Astrocyte (in vitro differentiated cells and primary cell): ENCODE measurements around the gene HIF1AN. TPM values are rescaled to one million over a fixed set of nuclear protein-coding genes. Genes with fewer than 3 reads are reported as not detected.

Experiments
- DNase-seq: peaks from one replicate; pipeline ENCODE4 v3.0.0-alpha.2; 2010; ENCODE audit warnings: low read depth
- FAIRE-seq: peaks from 2 replicates; lab custom pipeline; 2011; peaks lifted over from hg19 to GRCh38; lab: Jason Lieb, UNC
- H2AFZ ChIP-seq: 2 replicates; pipeline ENCODE4 v1.6.0; 2012; ENCODE audit warnings: low read depth, low read length, inconsistent platforms
- H3K27ac ChIP-seq: 2 replicates; pipeline ENCODE4 v1.5.1; 2011; ENCODE audit warnings: low read depth, low read length, inconsistent platforms
- H3K27me3 ChIP-seq: 2 replicates; pipeline ENCODE4 v1.6.0; 2011; ENCODE audit warnings: low read length, inconsistent platforms; ENCODE audit not compliant: insufficient read depth
- H3K36me3 ChIP-seq: 2 replicates; pipeline ENCODE4 v1.5.1; 2011; ENCODE audit warnings: low read length, inconsistent platforms; ENCODE audit not compliant: insufficient read depth
- H3K4me1 ChIP-seq: 2 replicates; pipeline ENCODE4 v1.5.1; 2011; ENCODE audit warnings: low read length, inconsistent platforms; ENCODE audit not compliant: insufficient read depth
- H3K4me2 ChIP-seq: 2 replicates; pipeline ENCODE4 v1.6.0; 2012; ENCODE audit warnings: low read length, inconsistent platforms
- H3K4me3 ChIP-seq: 2 replicates; pipeline ENCODE4 v1.5.1; 2011; ENCODE audit warnings: low read depth, mild to moderate bottlenecking, low read length, inconsistent platforms; ENCODE audit not compliant: insufficient read depth
- H3K79me2 ChIP-seq: 2 replicates; pipeline ENCODE4 v1.6.0; 2012; ENCODE audit warnings: mild to moderate bottlenecking, low read length, inconsistent platforms; ENCODE audit not compliant: insufficient read depth
- H3K9ac ChIP-seq: 2 replicates; pipeline ENCODE4 v1.6.0; 2012; ENCODE audit warnings: mild to moderate bottlenecking, low read length, inconsistent platforms
- H3K9me3 ChIP-seq: 2 replicates; pipeline ENCODE4 v1.5.1; 2012; ENCODE audit warnings: low read depth, mild to moderate bottlenecking, low read length, inconsistent platforms; ENCODE audit not compliant: insufficient read depth
- H4K20me1 ChIP-seq: 2 replicates; pipeline ENCODE4 v1.6.0; 2012; ENCODE audit warnings: low read length, inconsistent platforms; ENCODE audit not compliant: insufficient read depth
- H3K27ac Mint-ChIP-seq: one replicate; pipeline ENCODE4 v1.8.0; 2021; ENCODE audit warnings: mild to moderate bottlenecking, mixed read lengths; ENCODE audit not compliant: unreplicated experiment
- H3K27me3 Mint-ChIP-seq: one replicate; pipeline ENCODE4 v1.8.0; 2021; ENCODE audit warnings: low read depth, mixed read lengths; ENCODE audit not compliant: unreplicated experiment
- H3K36me3 Mint-ChIP-seq: one replicate; pipeline ENCODE4 v1.8.0; 2021; ENCODE audit warnings: low read depth, mixed read lengths; ENCODE audit not compliant: unreplicated experiment
- H3K4me1 Mint-ChIP-seq: one replicate; pipeline ENCODE4 v1.8.0; 2021; ENCODE audit warnings: low read depth, mixed read lengths; ENCODE audit not compliant: unreplicated experiment
- H3K4me3 Mint-ChIP-seq: one replicate; pipeline ENCODE4 v1.8.0; 2021; ENCODE audit warnings: mild to moderate bottlenecking, moderate library complexity, mixed read lengths; ENCODE audit not compliant: unreplicated experiment
- H3K9me3 Mint-ChIP-seq: one replicate; pipeline ENCODE4 v1.8.0; 2021; ENCODE audit warnings: mild to moderate bottlenecking, mixed read lengths; ENCODE audit not compliant: unreplicated experiment
- EZH2 ChIP-seq: IDR thresholded peaks from 2 replicates; pipeline ENCODE4 v1.6.1; 2012; ENCODE audit warnings: mild to moderate bottlenecking, low read length, inconsistent platforms; ENCODE audit not compliant: insufficient read depth
- total RNA-seq: library from RNA; stranded (reverse); gene quantifications from 2 replicates; pipeline ENCODE4 v1.2.1, GENCODE V29; 2021
- TF ChIP-seq, protein P1 (sequence below): IDR thresholded peaks from 2 replicates; pipeline ENCODE4 v1.5.1; 2011; ENCODE audit warnings: low read depth, mild to moderate bottlenecking, inconsistent platforms, low read length, moderate library complexity; ENCODE audit not compliant: insufficient read depth

HIF1AN gene
- total RNA-seq, 1 donor from 2014 or later = 49.4 TPM

DNA sequence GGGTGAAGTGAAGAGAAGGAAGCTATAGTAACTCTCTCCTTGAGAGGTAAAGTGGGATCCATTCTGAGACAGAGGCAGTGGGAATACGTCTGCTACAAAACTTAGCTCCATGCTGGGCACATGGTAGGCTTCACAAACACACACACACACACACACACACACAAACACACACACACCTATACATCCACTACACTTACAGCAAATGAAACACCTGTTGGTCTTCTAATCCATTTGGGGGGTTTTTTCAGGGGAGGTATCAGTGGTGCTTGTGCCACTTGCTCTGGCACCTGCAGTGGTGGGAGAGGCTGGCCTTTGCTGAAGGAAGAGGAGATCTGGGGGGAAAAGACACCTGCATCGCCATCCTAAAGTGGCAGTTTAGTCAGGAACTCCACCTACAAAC, 30.6 kb upstream of the HIF1AN start:
- Histone ChIP-seq H3K27me3 (no peaks in the 10 kb centered on the region), H3K4me1 (peaks cover 24% of the 10 kb centered on the region), H3K9ac (no peak overlapping the region), H4K20me1 (no peaks in the 10 kb centered on the region), H3K79me2 (no peaks in the 10 kb centered on the region), H3K9me3 (no peaks in the 10 kb centered on the region), H3K4me2 (no peak overlapping the region), H2AFZ (no peak overlapping the region), H3K4me3 (no peak overlapping the region), H3K36me3 (no peaks in the 10 kb centered on the region), H3K27ac (no peak overlapping the region)
- Mint-ChIP-seq H3K36me3 (peaks cover 19% of the 10 kb centered on the region), H3K9me3 (no peaks in the 10 kb centered on the region), H3K27me3 (peaks cover 6% of the 10 kb centered on the region), H3K27ac (no peak overlapping the region), H3K4me1 (peaks cover 8% of the 10 kb centered on the region), H3K4me3 (no peak overlapping the region)
- TF ChIP-seq, protein P1, sequence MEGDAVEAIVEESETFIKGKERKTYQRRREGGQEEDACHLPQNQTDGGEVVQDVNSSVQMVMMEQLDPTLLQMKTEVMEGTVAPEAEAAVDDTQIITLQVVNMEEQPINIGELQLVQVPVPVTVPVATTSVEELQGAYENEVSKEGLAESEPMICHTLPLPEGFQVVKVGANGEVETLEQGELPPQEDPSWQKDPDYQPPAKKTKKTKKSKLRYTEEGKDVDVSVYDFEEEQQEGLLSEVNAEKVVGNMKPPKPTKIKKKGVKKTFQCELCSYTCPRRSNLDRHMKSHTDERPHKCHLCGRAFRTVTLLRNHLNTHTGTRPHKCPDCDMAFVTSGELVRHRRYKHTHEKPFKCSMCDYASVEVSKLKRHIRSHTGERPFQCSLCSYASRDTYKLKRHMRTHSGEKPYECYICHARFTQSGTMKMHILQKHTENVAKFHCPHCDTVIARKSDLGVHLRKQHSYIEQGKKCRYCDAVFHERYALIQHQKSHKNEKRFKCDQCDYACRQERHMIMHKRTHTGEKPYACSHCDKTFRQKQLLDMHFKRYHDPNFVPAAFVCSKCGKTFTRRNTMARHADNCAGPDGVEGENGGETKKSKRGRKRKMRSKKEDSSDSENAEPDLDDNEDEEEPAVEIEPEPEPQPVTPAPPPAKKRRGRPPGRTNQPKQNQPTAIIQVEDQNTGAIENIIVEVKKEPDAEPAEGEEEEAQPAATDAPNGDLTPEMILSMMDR = no peak
- TF ChIP-seq EZH2 = no peak
- no peak for DNase-seq
- FAIRE-seq = no peak

DNA sequence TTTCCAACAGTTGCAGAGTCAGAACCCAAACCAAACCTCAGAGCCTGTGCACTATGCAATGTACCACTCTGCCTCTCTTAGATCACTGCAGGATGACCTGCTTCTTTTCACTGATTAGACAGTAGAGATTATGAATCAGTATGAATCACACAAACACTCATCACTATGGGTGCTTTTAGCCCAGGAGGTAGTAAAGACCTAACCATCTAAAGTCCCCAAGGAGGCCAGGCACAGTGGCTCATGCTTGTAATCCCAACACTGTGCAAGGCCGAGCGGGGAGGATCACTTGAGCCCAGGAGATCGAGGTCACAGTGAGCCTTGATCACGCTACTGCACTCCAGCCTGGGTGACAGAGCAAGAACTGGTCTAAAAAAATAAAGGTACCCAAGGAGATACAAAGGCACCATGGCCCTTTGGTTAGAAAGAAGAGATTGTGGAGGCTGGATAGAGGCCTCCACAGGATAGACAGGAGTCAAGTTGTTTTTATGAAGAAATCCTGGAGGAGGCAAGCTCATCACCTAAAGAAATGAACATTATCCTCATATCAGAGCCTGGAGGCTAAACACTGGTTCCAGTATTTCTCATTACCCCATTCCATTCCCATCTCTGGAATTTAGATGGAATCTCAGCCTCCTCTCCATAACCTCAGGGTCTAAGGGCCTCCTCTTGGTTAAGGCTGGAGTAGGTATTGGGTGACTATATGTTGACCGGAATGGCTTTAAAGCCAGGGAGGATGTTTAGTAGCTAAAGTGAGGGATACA, 29.0 kb upstream of the HIF1AN start:
- Mint-ChIP-seq H3K36me3 (peaks cover 14% of the 10 kb centered on the region), H3K9me3 (no peaks in the 10 kb centered on the region), H3K4me3 (no peak overlapping the region), H3K4me1 (peaks cover 8% of the 10 kb centered on the region), H3K27me3 (peaks cover 7% of the 10 kb centered on the region), H3K27ac (no peak overlapping the region)
- H3K79me2 ChIP-seq = no peaks in the 10 kb centered on the region
- no peak for TF ChIP-seq EZH2
- TF ChIP-seq, protein P1 = no peak
- H3K4me3 ChIP-seq = no peak overlapping the region
- no peak overlapping the region for H2AFZ ChIP-seq
- FAIRE-seq = peak; percentile 94
- H3K27ac ChIP-seq = peak overlapping the region; percentile 15
- H3K9me3 ChIP-seq = no peaks in the 10 kb centered on the region
- peaks cover 24% of the 10 kb centered on the region for H3K4me1 ChIP-seq
- H3K9ac ChIP-seq = no peak overlapping the region
- DNase-seq = peak; percentile 55
- no peaks in the 10 kb centered on the region for H3K27me3 ChIP-seq
- no peaks in the 10 kb centered on the region for H3K36me3 ChIP-seq
- no peaks in the 10 kb centered on the region for H4K20me1 ChIP-seq
- H3K4me2 ChIP-seq = peak overlapping the region; percentile 23

DNA sequence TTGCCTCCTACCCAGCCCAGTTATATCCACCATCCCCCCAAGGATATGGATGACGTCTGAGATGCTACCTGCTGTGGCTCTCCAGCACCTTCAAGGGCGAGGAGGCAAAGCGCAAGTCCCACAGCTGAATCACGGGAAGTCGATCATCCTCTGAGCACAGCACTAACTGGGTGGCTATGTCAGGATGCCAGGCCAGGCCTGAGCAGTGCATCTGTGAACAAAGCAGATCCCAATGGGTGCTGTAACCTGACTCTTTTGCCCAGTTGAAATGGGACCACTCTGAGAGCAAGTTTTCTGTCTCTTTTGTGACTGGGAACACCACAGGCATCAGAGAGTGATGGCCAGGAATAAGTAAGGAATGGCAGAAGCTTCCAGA, 28.4 kb upstream of the HIF1AN start:
- H3K4me2 ChIP-seq = no peak overlapping the region
- H3K4me1 ChIP-seq = peaks cover 24% of the 10 kb centered on the region
- H3K79me2 ChIP-seq = no peaks in the 10 kb centered on the region
- no peaks in the 10 kb centered on the region for H4K20me1 ChIP-seq
- Mint-ChIP-seq H3K36me3 (peaks cover 17% of the 10 kb centered on the region), H3K9me3 (no peaks in the 10 kb centered on the region), H3K27me3 (peaks cover 12% of the 10 kb centered on the region), H3K27ac (no peak overlapping the region), H3K4me1 (peaks cover 8% of the 10 kb centered on the region), H3K4me3 (no peak overlapping the region)
- TF ChIP-seq, protein P1 = no peak
- no peak for TF ChIP-seq EZH2
- H3K4me3 ChIP-seq = no peak overlapping the region
- H2AFZ ChIP-seq = no peak overlapping the region
- DNase-seq (no peak), FAIRE-seq (no peak)
- no peak overlapping the region for H3K27ac ChIP-seq
- no peak overlapping the region for H3K9ac ChIP-seq
- H3K36me3 ChIP-seq = no peaks in the 10 kb centered on the region
- H3K9me3 ChIP-seq = no peaks in the 10 kb centered on the region
- H3K27me3 ChIP-seq = no peaks in the 10 kb centered on the region
